22Rv1 (cell line): ENCODE data around the gene TCEANC.

Experiments used
- ZFX ChIP-seq: fragments of 450-650 bp; IDR thresholded peaks from 2 replicates; pipeline ENCODE4 v1.6.1; 2017; ENCODE audit warnings: antibody characterized with exemption, borderline replicate concordance
- TF ChIP-seq, protein P1 (sequence below): fragments of 450-650 bp; IDR thresholded peaks from 2 replicates; pipeline ENCODE4 v1.5.1; 2017; ENCODE audit warnings: mild to moderate bottlenecking

DNA sequence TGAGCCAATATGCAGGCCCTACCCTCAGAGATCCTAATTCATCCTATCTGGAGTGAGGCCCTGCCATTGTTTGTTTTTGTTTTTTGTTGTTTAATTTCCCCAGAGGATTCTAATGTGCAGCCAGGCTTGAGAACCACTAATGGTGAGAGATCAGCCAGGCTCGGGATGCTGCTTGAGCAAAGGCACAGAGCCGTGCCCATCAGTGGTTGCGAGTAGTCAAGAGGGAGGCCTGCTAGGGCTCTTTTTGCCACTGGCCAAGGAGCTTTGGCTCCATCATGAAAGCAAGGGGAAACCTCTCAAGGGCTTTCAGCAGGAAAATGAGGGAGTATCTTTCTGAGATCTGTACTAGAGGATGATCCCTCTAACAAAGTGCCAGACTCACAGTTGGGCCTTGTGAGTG, 2.7 kb downstream of the TCEANC start:
- TF ChIP-seq, protein P1, sequence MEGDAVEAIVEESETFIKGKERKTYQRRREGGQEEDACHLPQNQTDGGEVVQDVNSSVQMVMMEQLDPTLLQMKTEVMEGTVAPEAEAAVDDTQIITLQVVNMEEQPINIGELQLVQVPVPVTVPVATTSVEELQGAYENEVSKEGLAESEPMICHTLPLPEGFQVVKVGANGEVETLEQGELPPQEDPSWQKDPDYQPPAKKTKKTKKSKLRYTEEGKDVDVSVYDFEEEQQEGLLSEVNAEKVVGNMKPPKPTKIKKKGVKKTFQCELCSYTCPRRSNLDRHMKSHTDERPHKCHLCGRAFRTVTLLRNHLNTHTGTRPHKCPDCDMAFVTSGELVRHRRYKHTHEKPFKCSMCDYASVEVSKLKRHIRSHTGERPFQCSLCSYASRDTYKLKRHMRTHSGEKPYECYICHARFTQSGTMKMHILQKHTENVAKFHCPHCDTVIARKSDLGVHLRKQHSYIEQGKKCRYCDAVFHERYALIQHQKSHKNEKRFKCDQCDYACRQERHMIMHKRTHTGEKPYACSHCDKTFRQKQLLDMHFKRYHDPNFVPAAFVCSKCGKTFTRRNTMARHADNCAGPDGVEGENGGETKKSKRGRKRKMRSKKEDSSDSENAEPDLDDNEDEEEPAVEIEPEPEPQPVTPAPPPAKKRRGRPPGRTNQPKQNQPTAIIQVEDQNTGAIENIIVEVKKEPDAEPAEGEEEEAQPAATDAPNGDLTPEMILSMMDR, result no peak
- no peak for TF ChIP-seq ZFX
